Measurements from ENCODE around the gene GRIK4.
A peak's percentile ranks its signal among the peaks of the same experiment; 100 is the strongest.

Gene GRIK4

GRCh38 chr11:120909676-120910416 lies 398.3 kb downstream of the GRIK4 start:
- H3K27me3 Mint-ChIP-seq = peaks cover 25 to 26% of the 10 kb centered on the region in 2 donors
- no peak overlapping the region for H3K27ac Mint-ChIP-seq
- H3K36me3 Mint-ChIP-seq = peaks cover 0 to 5% of the 10 kb centered on the region in 2 donors
- DNase-seq (no peak), ATAC-seq (replicated peaks) (no peak)
- no peak overlapping the region for H3K4me3 Mint-ChIP-seq
- no peaks in the 10 kb centered on the region for H3K9me3 Mint-ChIP-seq
- no peaks in the 10 kb centered on the region for H3K4me1 Mint-ChIP-seq

DNA sequence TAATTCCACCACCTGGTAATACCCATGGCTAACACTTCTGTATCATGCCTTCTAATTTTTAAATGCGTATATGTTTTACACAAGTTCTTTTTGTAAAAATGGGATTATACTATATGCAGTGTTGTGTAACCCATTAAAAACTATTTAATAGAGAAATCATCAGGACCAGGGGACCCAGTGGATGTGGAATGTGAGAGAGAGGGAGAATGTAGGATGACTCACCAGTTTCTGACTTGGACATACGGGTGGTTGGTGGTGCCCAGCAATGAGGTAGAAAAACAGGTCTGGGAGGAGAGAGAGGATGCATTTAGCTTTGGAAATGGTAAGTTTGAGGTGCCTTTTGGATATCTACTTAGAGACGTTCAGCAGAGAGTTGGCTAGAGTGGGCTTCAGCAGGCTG lies 400.4 kb downstream of the GRIK4 start:
- Mint-ChIP-seq H3K27ac (no peak overlapping the region), H3K4me1 (no peaks in the 10 kb centered on the region), H3K9me3 (no peaks in the 10 kb centered on the region), H3K36me3 (peaks cover 0 to 5% of the 10 kb centered on the region in 2 donors), H3K27me3 (peaks cover 22 to 26% of the 10 kb centered on the region in 2 donors), H3K4me3 (no peak overlapping the region)
- DNase-seq (no peak), ATAC-seq (replicated peaks) (no peak)

DNA sequence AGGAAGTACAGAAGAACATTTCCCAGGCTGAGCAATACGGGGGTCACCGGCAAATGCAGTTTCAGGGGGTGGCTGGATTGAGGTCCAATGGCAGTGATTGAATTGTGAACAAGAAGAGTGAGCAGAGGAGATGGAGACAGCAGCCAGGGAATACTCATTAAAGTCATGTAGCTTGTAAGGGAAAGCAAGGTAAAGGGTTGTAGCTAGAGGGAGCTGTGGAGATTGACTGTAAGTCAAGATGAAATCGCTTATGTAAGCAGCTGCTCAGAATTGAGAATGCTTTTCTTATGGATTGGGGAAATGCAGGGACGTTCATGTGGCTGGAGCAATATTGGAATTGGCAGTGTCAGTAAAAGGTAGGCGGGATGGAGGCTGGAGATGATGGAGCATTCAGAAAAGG lies 401.0 kb downstream of the GRIK4 start:
- H3K27ac Mint-ChIP-seq = no peak overlapping the region
- H3K36me3 Mint-ChIP-seq = peaks cover 0 to 5% of the 10 kb centered on the region in 2 donors
- no peak for ATAC-seq (replicated peaks)
- peaks cover 20 to 31% of the 10 kb centered on the region in 2 donors for H3K27me3 Mint-ChIP-seq
- no peaks in the 10 kb centered on the region for H3K4me1 Mint-ChIP-seq
- DNase-seq = no peak
- H3K9me3 Mint-ChIP-seq = no peaks in the 10 kb centered on the region
- H3K4me3 Mint-ChIP-seq = no peak overlapping the region

- no peak overlapping the region for H3K4me3 Mint-ChIP-seq
- H3K4me1 Mint-ChIP-seq = no peaks in the 10 kb centered on the region
- H3K27ac Mint-ChIP-seq = no peak overlapping the region
- ATAC-seq (replicated peaks) (no peak), DNase-seq (no peak)
- peaks cover 0 to 5% of the 10 kb centered on the region in 2 donors for H3K36me3 Mint-ChIP-seq
- no peaks in the 10 kb centered on the region for H3K9me3 Mint-ChIP-seq
- H3K27me3 Mint-ChIP-seq = peaks cover 18 to 31% of the 10 kb centered on the region in 2 donors
Observed at GRCh38 chr11:120912915-120913314, 401.4 kb downstream of the GRIK4 start.

DNA sequence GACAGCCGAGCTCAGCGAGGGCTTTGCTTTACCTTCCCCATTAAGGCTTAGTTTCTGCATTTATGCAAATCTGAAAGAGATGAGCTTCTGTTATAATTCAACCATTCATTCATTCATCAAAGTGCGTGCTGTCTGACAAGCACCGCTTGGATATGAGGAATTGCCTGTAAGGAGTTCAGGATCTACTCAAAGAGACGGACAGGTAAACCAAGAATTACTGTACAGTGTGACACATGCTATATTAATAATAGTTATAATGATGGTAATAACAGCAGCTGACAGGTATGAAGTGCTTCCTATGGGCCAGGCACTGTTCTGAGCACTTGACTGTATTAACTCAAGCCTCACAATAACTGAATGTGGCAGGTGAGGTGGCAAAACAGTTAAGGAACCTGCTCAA lies 402.5 kb downstream of the GRIK4 start:
- Mint-ChIP-seq H3K36me3 (peaks cover 0 to 5% of the 10 kb centered on the region in 2 donors), H3K9me3 (no peaks in the 10 kb centered on the region), H3K27ac (no peak overlapping the region), H3K4me1 (no peaks in the 10 kb centered on the region), H3K4me3 (no peak overlapping the region), H3K27me3 (peaks cover 18 to 31% of the 10 kb centered on the region in 2 donors)
- no peak for DNase-seq
- ATAC-seq (replicated peaks) = no peak

GRCh38 chr11:120914601-120915000 lies 403.1 kb downstream of the GRIK4 start:
- no peaks in the 10 kb centered on the region for H3K9me3 Mint-ChIP-seq
- ATAC-seq (replicated peaks) (no peak), DNase-seq (no peak)
- H3K4me1 Mint-ChIP-seq = no peaks in the 10 kb centered on the region
- H3K27me3 Mint-ChIP-seq = peaks cover 18 to 31% of the 10 kb centered on the region in 2 donors
- H3K4me3 Mint-ChIP-seq = no peak overlapping the region
- no peak overlapping the region for H3K27ac Mint-ChIP-seq
- H3K36me3 Mint-ChIP-seq = peaks cover 0 to 5% of the 10 kb centered on the region in 2 donors

- H3K27ac Mint-ChIP-seq = no peak overlapping the region
- DNase-seq = no peak
- H3K36me3 Mint-ChIP-seq = no peaks in the 10 kb centered on the region
- no peaks in the 10 kb centered on the region for H3K9me3 Mint-ChIP-seq
- H3K4me3 Mint-ChIP-seq = no peak overlapping the region
- H3K4me1 Mint-ChIP-seq = no peaks in the 10 kb centered on the region
- peaks cover 4 to 27% of the 10 kb centered on the region in 2 donors for H3K27me3 Mint-ChIP-seq
- no peak for ATAC-seq (replicated peaks)
Observed at GRCh38 chr11:120917559-120918239, 406.2 kb downstream of the GRIK4 start.

DNA sequence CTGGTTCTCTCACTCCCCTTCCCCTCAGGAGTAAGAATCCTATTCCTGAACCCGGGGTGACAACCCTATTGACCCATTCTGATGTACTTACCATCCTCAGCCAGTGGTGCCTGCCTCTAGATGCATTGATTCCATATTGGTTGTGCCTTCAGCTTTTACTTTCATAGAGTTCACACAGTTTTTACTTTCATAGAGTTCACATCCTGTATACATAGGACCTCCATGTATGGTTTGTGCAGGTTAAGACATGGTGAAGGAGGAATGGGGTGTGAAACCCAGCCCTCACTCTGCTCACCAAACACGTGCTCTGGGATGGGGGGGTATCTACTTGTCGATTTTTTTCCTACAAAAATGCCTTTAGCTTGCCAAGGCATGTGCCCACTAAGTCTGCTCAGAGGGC lies 406.7 kb downstream of the GRIK4 start:
- H3K36me3 Mint-ChIP-seq = no peaks in the 10 kb centered on the region
- H3K4me1 Mint-ChIP-seq = no peaks in the 10 kb centered on the region
- no peak overlapping the region for H3K27ac Mint-ChIP-seq
- DNase-seq (no peak), ATAC-seq (replicated peaks) (no peak)
- H3K4me3 Mint-ChIP-seq = no peak overlapping the region
- H3K27me3 Mint-ChIP-seq = peaks cover 4 to 25% of the 10 kb centered on the region in 2 donors
- H3K9me3 Mint-ChIP-seq = no peaks in the 10 kb centered on the region

GRCh38 chr11:120919045-120919444 lies 407.5 kb downstream of the GRIK4 start:
- H3K27me3 Mint-ChIP-seq = peaks cover 4 to 24% of the 10 kb centered on the region in 2 donors
- no peaks in the 10 kb centered on the region for H3K9me3 Mint-ChIP-seq
- no peak overlapping the region for H3K4me3 Mint-ChIP-seq
- no peak for DNase-seq
- H3K36me3 Mint-ChIP-seq = no peaks in the 10 kb centered on the region
- no peak for ATAC-seq (replicated peaks)
- H3K27ac Mint-ChIP-seq = no peak overlapping the region
- no peaks in the 10 kb centered on the region for H3K4me1 Mint-ChIP-seq

GRCh38 chr11:120919566-120919965 lies 408.0 kb downstream of the GRIK4 start:
- H3K27ac Mint-ChIP-seq = no peak overlapping the region
- no peaks in the 10 kb centered on the region for H3K9me3 Mint-ChIP-seq
- no peaks in the 10 kb centered on the region for H3K36me3 Mint-ChIP-seq
- H3K27me3 Mint-ChIP-seq = peaks cover 0 to 19% of the 10 kb centered on the region in 2 donors
- no peak overlapping the region for H3K4me3 Mint-ChIP-seq
- ATAC-seq (replicated peaks) = no peak
- no peak for DNase-seq
- H3K4me1 Mint-ChIP-seq = no peaks in the 10 kb centered on the region

DNA sequence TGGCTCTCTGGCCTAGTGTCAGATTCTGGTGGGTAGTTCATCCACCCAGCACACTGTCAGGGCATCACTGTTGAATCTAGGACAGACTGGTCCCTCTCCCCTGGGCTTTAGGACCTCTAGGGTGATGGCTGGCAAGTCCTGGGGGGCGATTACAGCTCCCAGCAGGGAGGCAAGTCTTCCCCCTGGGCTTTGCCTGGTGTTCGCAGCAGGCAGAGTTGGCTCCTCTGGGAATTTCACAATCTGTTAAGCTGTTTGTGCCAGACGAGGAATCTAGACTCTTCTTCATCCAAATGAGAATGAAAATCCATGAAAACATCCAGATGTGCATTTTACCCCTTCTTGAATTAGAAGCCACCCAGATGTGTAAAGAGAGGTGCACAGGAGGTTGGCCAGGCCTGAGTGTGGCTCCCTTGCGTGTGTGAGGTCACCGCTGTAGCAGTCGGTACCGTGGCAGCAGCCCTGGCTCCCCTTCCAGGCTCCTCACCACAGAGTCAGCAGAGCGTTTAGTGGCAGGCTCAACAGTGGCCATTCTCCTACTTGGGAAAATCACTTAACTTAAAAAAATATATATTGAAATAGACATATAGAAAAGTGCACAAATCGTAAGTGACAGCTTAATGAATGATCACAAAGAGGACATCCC lies 412.4 kb downstream of the GRIK4 start:
- no peak overlapping the region for H3K27ac Mint-ChIP-seq
- no peak overlapping the region for H3K4me3 Mint-ChIP-seq
- H3K9me3 Mint-ChIP-seq = no peaks in the 10 kb centered on the region
- H3K4me1 Mint-ChIP-seq = peaks cover 6 to 16% of the 10 kb centered on the region in 2 donors
- no peak for DNase-seq
- no peak for ATAC-seq (replicated peaks)
- H3K36me3 Mint-ChIP-seq = no peaks in the 10 kb centered on the region
- H3K27me3 Mint-ChIP-seq = peaks cover 0 to 12% of the 10 kb centered on the region in 2 donors

GRCh38 chr11:120925944-120926343 lies 414.4 kb downstream of the GRIK4 start:
- H3K27ac Mint-ChIP-seq = no peak overlapping the region
- ATAC-seq (replicated peaks) = peak; percentile 98 to 99
- H3K4me3 Mint-ChIP-seq = no peak overlapping the region

DNA sequence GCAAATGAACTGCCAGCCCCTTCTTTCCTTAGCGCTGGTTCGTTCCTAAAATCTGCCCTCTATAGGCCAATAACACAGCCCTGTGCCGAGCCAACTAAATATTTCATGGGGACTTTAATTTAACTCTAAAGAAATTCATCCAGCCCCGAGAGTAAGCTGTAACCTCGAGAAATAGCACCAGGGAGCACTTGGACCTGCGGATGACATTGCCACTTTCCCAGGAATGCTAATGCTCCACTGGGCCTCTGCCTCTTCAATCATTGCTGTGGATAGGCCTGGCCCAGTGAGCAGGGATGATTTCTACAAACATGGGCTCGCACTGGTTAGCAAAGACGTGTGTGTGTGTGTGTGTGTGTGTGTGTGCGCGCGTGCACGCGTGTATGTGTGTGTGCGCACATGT lies 417.1 kb downstream of the GRIK4 start:
- ATAC-seq (replicated peaks) (no peak), DNase-seq (no peak)
- Mint-ChIP-seq H3K27ac (no peak overlapping the region), H3K27me3 (peaks cover 10 to 13% of the 10 kb centered on the region in 2 donors), H3K4me3 (no peak overlapping the region), H3K4me1 (peaks cover 7 to 16% of the 10 kb centered on the region in 2 donors), H3K36me3 (no peaks in the 10 kb centered on the region), H3K9me3 (no peaks in the 10 kb centered on the region)

More at GRCh38 chr11:120925944-120926343, 414.4 kb downstream of the GRIK4 start:
- Mint-ChIP-seq H3K27me3 (peaks cover 1 to 3% of the 10 kb centered on the region in 2 donors), H3K9me3 (no peaks in the 10 kb centered on the region), H3K36me3 (no peaks in the 10 kb centered on the region), H3K4me1 (peaks cover 7 to 16% of the 10 kb centered on the region in 2 donors)
- peak; percentile 20 for DNase-seq

DNA sequence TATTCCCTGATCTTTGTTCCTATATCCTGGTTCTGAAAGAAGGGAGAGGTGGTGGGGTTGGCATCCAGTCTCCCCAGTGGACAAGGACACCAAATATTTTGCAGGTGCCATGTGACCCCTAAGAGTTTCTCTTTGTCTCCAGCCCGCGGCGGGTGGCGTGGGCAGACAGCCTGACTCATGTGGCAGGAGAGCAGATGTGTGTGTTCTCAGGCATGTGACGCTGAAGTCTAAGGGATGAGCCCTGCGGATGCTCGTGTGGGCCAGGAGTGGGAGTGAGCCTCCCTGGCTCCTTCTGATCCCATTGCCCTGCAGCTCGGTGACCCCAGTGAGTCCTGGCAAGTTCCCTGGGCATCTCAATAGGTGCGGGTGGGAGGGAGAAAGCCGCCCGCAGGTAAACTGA lies 417.5 kb downstream of the GRIK4 start:
- no peaks in the 10 kb centered on the region for H3K9me3 Mint-ChIP-seq
- no peak for ATAC-seq (replicated peaks)
- H3K4me1 Mint-ChIP-seq = peaks cover 7 to 16% of the 10 kb centered on the region in 2 donors
- H3K36me3 Mint-ChIP-seq = no peaks in the 10 kb centered on the region
- H3K27ac Mint-ChIP-seq = no peak overlapping the region
- peaks cover 10 to 13% of the 10 kb centered on the region in 2 donors for H3K27me3 Mint-ChIP-seq
- DNase-seq = no peak
- H3K4me3 Mint-ChIP-seq = no peak overlapping the region
